GM18873 (cell line): ENCODE data around the gene RGS21.

Source experiments
- ATAC-seq: cut with Tn5 transposase; IDR thresholded peaks from one replicate; pipeline ENCODE4 v1.9.1; 2021; ENCODE audit warnings: mild to moderate bottlenecking, moderate library complexity, moderate number of reproducible peaks; ENCODE audit not compliant: unreplicated experiment, low FRiP score

Gene RGS21

GRCh38 chr1:192376374-192376773 is 59.6 kb downstream of the RGS21 start:
- no peak for ATAC-seq

GRCh38 chr1:192378276-192378675 is 61.5 kb downstream of the RGS21 start:
- ATAC-seq = no peak

GRCh38 chr1:192378878-192379277 is 62.1 kb downstream of the RGS21 start:
- no peak for ATAC-seq

- ATAC-seq = no peak
Measured at GRCh38 chr1:192379554-192379953, 62.8 kb downstream of the RGS21 start.

GRCh38 chr1:192382758-192383157 is 66.0 kb downstream of the RGS21 start:
- no peak for ATAC-seq

GRCh38 chr1:192386051-192386650 is 69.4 kb downstream of the RGS21 start:
- ATAC-seq = no peak

- ATAC-seq = no peak
Measured at GRCh38 chr1:192395211-192395610, 78.4 kb downstream of the RGS21 start.

GRCh38 chr1:192395895-192396294 is 79.1 kb downstream of the RGS21 start:
- ATAC-seq = no peak

- no peak for ATAC-seq
Measured at GRCh38 chr1:192399161-192399560, 82.4 kb downstream of the RGS21 start.

- ATAC-seq = no peak
Measured at GRCh38 chr1:192401825-192402224, 85.0 kb downstream of the RGS21 start.

- no peak for ATAC-seq
Measured at GRCh38 chr1:192402571-192402970, 85.8 kb downstream of the RGS21 start.

GRCh38 chr1:192407206-192407605 is 90.4 kb downstream of the RGS21 start:
- no peak for ATAC-seq
